ENCODE measurements around the gene EFHC2. TPM values are rescaled to one million over a fixed set of nuclear protein-coding genes. Genes with fewer than 3 reads are reported as not detected.

Gene EFHC2
- polyA plus RNA-seq, 1 of the 3 experiments (the other 2 are of a cell fraction): 0.03 TPM

- Histone ChIP-seq H3K4me1 (ENCODE audit: control insufficient read depth in 1 of 2, insufficient read depth in 2 of 2, low read depth in 1 of 2, low read length in 1 of 2) (no peaks in the 10 kb centered on the region), H3K9me3 (no peaks in the 10 kb centered on the region), H4K20me1 (ENCODE audit: insufficient read depth) (no peaks in the 10 kb centered on the region), H3F3A (replicated peaks; ENCODE audit: insufficient read depth) (no peaks in the 10 kb centered on the region), H3K36me3 (replicated peaks in 1 of 2; ENCODE audit: control insufficient read depth in 1 of 2, insufficient read depth in 2 of 2, low read length in 1 of 2) (no peaks in the 10 kb centered on the region), H2AFZ (ENCODE audit: low read depth) (no peak overlapping the region), H3K79me2 (ENCODE audit: insufficient read depth) (no peaks in the 10 kb centered on the region), H3K9ac (no peak overlapping the region), H3K4me3 (ENCODE audit: low read depth in 2 of 2, low read length in 1 of 2) (no peak overlapping the region), H3K27ac (ENCODE audit: low read depth in 2 of 2, low read length in 1 of 2) (no peak overlapping the region), H3K4me2 (no peak overlapping the region), H3K27me3 (ENCODE audit: insufficient read depth) (no peaks in the 10 kb centered on the region), H3K9me2 (no peaks in the 10 kb centered on the region)
- TF ChIP-seq RAD21 (IDR thresholded peaks at IDR 0.05; ENCODE audit: low read length) (no peak), EP300 (IDR thresholded peaks at IDR 0.05; ENCODE audit: borderline replicate concordance in 1 of 2, low read depth in 1 of 2, low read length in 1 of 2) (no peak), TCF12 (IDR thresholded peaks at IDR 0.05) (no peak), USF1 (IDR thresholded peaks at IDR 0.05; ENCODE audit: borderline replicate concordance, low read depth) (no peak), FOXM1 (IDR thresholded peaks at IDR 0.05; ENCODE audit: low read depth) (no peak), RXRA (IDR thresholded peaks at IDR 0.05; ENCODE audit: borderline replicate concordance, low read depth) (no peak), PBX3 (IDR thresholded peaks at IDR 0.05) (no peak), CTCF (IDR thresholded peaks at IDR 0.05) (no peak), RCOR1 (IDR thresholded peaks at IDR 0.05; ENCODE audit: low read length) (no peak), GATA2 (CRISPR knock-in tag; IDR thresholded peaks at IDR 0.05) (no peak), ELF1 (IDR thresholded peaks at IDR 0.05) (no peak), MXI1 (IDR thresholded peaks at IDR 0.05; ENCODE audit: low read depth, low read length) (no peak), FOSL2 (IDR thresholded peaks at IDR 0.05; ENCODE audit: borderline replicate concordance, low read depth) (no peak), NFIC (IDR thresholded peaks at IDR 0.05; ENCODE audit: borderline replicate concordance) (no peak), YY1 (IDR thresholded peaks at IDR 0.05; ENCODE audit: low read depth) (no peak), ZBTB33 (IDR thresholded peaks at IDR 0.05; ENCODE audit: borderline replicate concordance, low read depth) (no peak), NRF1 (IDR thresholded peaks at IDR 0.05; ENCODE audit: low read depth, low read length) (no peak), JUND (IDR thresholded peaks at IDR 0.05) (no peak)
- ChIA-PET POLR2A (no interaction called here), CTCF (no interaction called here)
- DNase-seq: no peak
- 42% methylated on average over 8 of the region's 8 CpGs for WGBS (ENCODE audit: low lambda C conversion rate)
Measured at GRCh38 chrX:44144177-44144945, 199.1 kb downstream of the EFHC2 start.

All from SK-N-SH (cell line).